HCT116 (cell line): ENCODE measurements around the gene RPUSD2. TPM values are rescaled to one million over a fixed set of nuclear protein-coding genes. Genes with fewer than 3 reads are reported as not detected.

ENCODE experiments used
- ATAC-seq: fragments of 200-7000 bp; cut with Tn5 transposase; 2 replicates; pipeline ENCODE4 v1.9.1; 2020; ENCODE audit warnings: mild to moderate bottlenecking, moderate library complexity
- BruUV-seq: library from RNA; stranded (reverse); fragments of 400-500 nt; replicated peaks from 2 replicates; lab custom pipeline; 2021; lab: Mats Ljungman, UMichigan
- CTCF ChIA-PET: fragments of 300-600 bp; sonication (Branson Sonifier 250); formaldehyde crosslinking; loops from one replicate; lab custom pipeline; 2021; ENCODE audit warnings: antibody characterized with exemption; lab: Charles Lee
- POLR2A ChIA-PET: fragments of 300-600, 350-600 bp; sonication (Branson Sonifier 250); formaldehyde crosslinking; loops from one replicate; lab custom pipeline; 2021; ENCODE audit warnings: antibody characterized with exemption; lab: Charles Lee
- RAD21 ChIA-PET, 2 experiments: fragments of 300-600 bp; sonication (Branson Sonifier 250); formaldehyde crosslinking; loops; one replicate each; lab custom pipeline; 2023; ENCODE audit warnings: low total read pairs in 2 of 2; ENCODE audit not compliant: uncharacterized antibody in 2 of 2, unreplicated experiment in 2 of 2, low non-redundant PET in 1 of 2; lab: Charles Lee
- DNase-seq: peaks from one replicate; pipeline ENCODE4 v3.0.0-alpha.2; 2010; ENCODE audit warnings: low read depth, low spot score
- H2AFZ ChIP-seq: fragments of 200-600 bp; shearing (Covaris generic), sonication (generic); 2 replicates; pipeline ENCODE4 v1.6.1; 2017; ENCODE audit warnings: low read depth, mixed run types, mixed read lengths, antibody characterized with exemption, low read length; ENCODE audit not compliant: poor library complexity, severe bottlenecking
- H3K27ac ChIP-seq: 2 replicates; pipeline ENCODE4 v1.5.1; 2012; ENCODE audit warnings: low read depth, low read length
- H3K27me3 ChIP-seq: fragments of 200-600 bp; sonication (generic); 2 replicates; pipeline ENCODE4 v1.6.1; 2016; ENCODE audit warnings: mixed run types, low read length, mixed read lengths; ENCODE audit not compliant: insufficient read depth
- H3K36me3 ChIP-seq, 2 experiments: fragments of 200-500 bp in 1 of 2; fragments of 200-600 bp in 1 of 2; sonication (Bioruptor generic) in 1 of 2; sonication (generic) in 1 of 2; 2 replicates each; pipeline versions ENCODE4 v1.5.1 to v1.6.1; 2014 to 2016; ENCODE audit warnings: low read length in 2 of 2, inconsistent platforms in 1 of 2, mixed read lengths in 1 of 2, mixed run types in 1 of 2; ENCODE audit not compliant: insufficient read depth in 2 of 2, control insufficient read depth in 1 of 2
- H3K4me1 ChIP-seq, 2 experiments: fragments of 200-600 bp in 1 of 2; sonication (generic) in 1 of 2; 2 replicates each; pipeline versions ENCODE4 v1.5.1 to v1.6.1; 2012 to 2017; ENCODE audit warnings: low read length in 2 of 2, inconsistent platforms in 1 of 2, mild to moderate bottlenecking in 1 of 2, mixed read lengths in 1 of 2, mixed run types in 1 of 2, moderate library complexity in 1 of 2; ENCODE audit not compliant: insufficient read depth in 2 of 2, control insufficient read depth in 1 of 2
- H3K4me2 ChIP-seq: fragments of 200-600 bp; sonication (generic); 2 replicates; pipeline ENCODE4 v1.6.1; 2017; ENCODE audit warnings: mixed run types, low read length, mixed read lengths
- H3K4me3 ChIP-seq, 2 experiments: fragments of 200-600 bp in 1 of 2; sonication (generic) in 1 of 2; replicated peaks in 1 of 2; 2 replicates each; pipeline ENCODE4 v1.5.1; 2011 to 2016; ENCODE audit warnings: low read length in 2 of 2, control low read depth in 1 of 2, low read depth in 1 of 2, mild to moderate bottlenecking in 1 of 2, mixed read lengths in 1 of 2, mixed run types in 1 of 2
- H3K79me2 ChIP-seq: fragments of 200-600 bp; sonication (generic); 2 replicates; pipeline ENCODE4 v1.6.1; 2017; ENCODE audit warnings: mild to moderate bottlenecking, mixed run types, low read length, moderate library complexity, mixed read lengths; ENCODE audit not compliant: insufficient read depth
- H3K9ac ChIP-seq: fragments of 200-600 bp; sonication (generic); 2 replicates; pipeline ENCODE4 v1.6.1; 2016; ENCODE audit warnings: low read length, mixed read lengths
- H3K9me2 ChIP-seq: fragments of 200-600 bp; sonication (generic), shearing (Covaris generic); 2 replicates; pipeline ENCODE4 v1.6.1; 2017; ENCODE audit warnings: mixed run types, mild to moderate bottlenecking, moderate library complexity; ENCODE audit not compliant: insufficient read depth
- H3K9me3 ChIP-seq, 2 experiments: fragments of 200-500 bp in 1 of 2; fragments of 200-600 bp in 1 of 2; sonication (Bioruptor generic) in 1 of 2; sonication (generic) in 1 of 2; 2 replicates each; pipeline ENCODE4 v1.6.1; 2014 to 2017; ENCODE audit warnings: low read length in 2 of 2, mixed read lengths in 2 of 2, inconsistent platforms in 1 of 2, low read depth in 1 of 2, mild to moderate bottlenecking in 1 of 2, mixed run types in 1 of 2, moderate library complexity in 1 of 2; ENCODE audit not compliant: control insufficient read depth in 1 of 2, insufficient read depth in 1 of 2
- H4K20me1 ChIP-seq: fragments of 200-600 bp; sonication (generic), shearing (Covaris generic); 2 replicates; pipeline ENCODE4 v1.6.1; 2017; ENCODE audit warnings: mixed run types, mild to moderate bottlenecking, moderate library complexity; ENCODE audit not compliant: insufficient read depth
- ATF3 ChIP-seq: IDR thresholded peaks from 2 replicates; pipeline ENCODE4 v1.6.1; 2012
- CEBPB ChIP-seq: IDR thresholded peaks from 2 replicates; pipeline ENCODE4 v1.6.1; 2012; ENCODE audit warnings: low read depth
- CTCF ChIP-seq, 3 experiments: fragments of 200-600 bp in 1 of 3; sonication (generic) in 1 of 3; IDR thresholded peaks in 2 of 3; conservative IDR thresholded peaks in 1 of 3; 2 replicates each; pipeline ENCODE4 v1.5.1; 2012 to 2017; ENCODE audit warnings: low read depth in 2 of 3, low read length in 2 of 3, antibody characterized with exemption in 1 of 3, borderline replicate concordance in 1 of 3, control low read depth in 1 of 3, mild to moderate bottlenecking in 1 of 3, mixed read lengths in 1 of 3, mixed run types in 1 of 3, moderate library complexity in 1 of 3; ENCODE audit not compliant: insufficient read depth in 1 of 3
- EGR1 ChIP-seq: IDR thresholded peaks from 2 replicates; pipeline ENCODE4 v1.6.1; 2012; ENCODE audit warnings: low read depth
- ELF1 ChIP-seq: IDR thresholded peaks from 2 replicates; pipeline ENCODE4 v1.6.1; 2012; ENCODE audit warnings: low read depth, borderline replicate concordance
- EZH2 ChIP-seq: fragments of 200-600 bp; sonication (generic); IDR thresholded peaks from 2 replicates; pipeline ENCODE4 v1.6.1; 2017; ENCODE audit warnings: antibody characterized with exemption, mixed run types
- EZH2phosphoT487 ChIP-seq: fragments of 200-600 bp; IDR thresholded peaks from 2 replicates; pipeline ENCODE4 v1.6.1; 2018; ENCODE audit warnings: antibody characterized with exemption, borderline replicate concordance
- FOSL1 ChIP-seq: IDR thresholded peaks from 2 replicates; pipeline ENCODE4 v1.6.1; 2012; ENCODE audit warnings: low read depth
- MAX ChIP-seq: IDR thresholded peaks from 2 replicates; pipeline ENCODE4 v1.6.1; 2012
- RAD21 ChIP-seq: IDR thresholded peaks from 2 replicates; pipeline ENCODE4 v1.6.1; 2012; ENCODE audit warnings: low read depth, mild to moderate bottlenecking
- REST ChIP-seq: IDR thresholded peaks from 2 replicates; pipeline ENCODE4 v1.6.1; 2012; ENCODE audit warnings: low read depth
- SP1 ChIP-seq: IDR thresholded peaks from 2 replicates; pipeline ENCODE4 v1.6.1; 2012; ENCODE audit warnings: low read depth
- SRF ChIP-seq: IDR thresholded peaks from 2 replicates; pipeline ENCODE4 v1.6.1; 2012; ENCODE audit warnings: low read depth
- YY1 ChIP-seq: IDR thresholded peaks from 2 replicates; pipeline ENCODE4 v1.6.1; 2011; ENCODE audit warnings: low read length, low read depth, moderate library complexity, mild to moderate bottlenecking; ENCODE audit not compliant: insufficient replicate concordance; ENCODE audit errors: extremely low read depth
- intact Hi-C: fragments of 100-400 bp; cut with micrococcal nuclease; formaldehyde crosslinking; loops from 2 replicates; pipeline ENCODE4 v1.10.0; 2022
- total RNA-seq: library from RNA; stranded (reverse); gene quantifications from one replicate; pipeline ENCODE4 v1.2.1, GENCODE V29; 2021; ENCODE audit not compliant: unreplicated experiment

RPUSD2 gene
- total RNA-seq, 1 experiment from 2014 or later, result 22.5 TPM

GRCh38 chr15:40533763-40534364 lies 35.2 kb upstream of the RPUSD2 start:
- Histone ChIP-seq H2AFZ (no peak overlapping the region), H4K20me1 (no peaks in the 10 kb centered on the region), H3K79me2 (no peaks in the 10 kb centered on the region), H3K9ac (no peak overlapping the region), H3K4me1 (no peaks in the 10 kb centered on the region), H3K9me3 (no peaks in the 10 kb centered on the region), H3K4me2 (no peak overlapping the region), H3K9me2 (no peaks in the 10 kb centered on the region), H3K27me3 (no peaks in the 10 kb centered on the region), H3K27ac (no peak overlapping the region), H3K4me3 (no peak overlapping the region), H3K36me3 (no peaks in the 10 kb centered on the region)
- DNase-seq (no peak), ATAC-seq (no peak)
- intact Hi-C loops, result no loop called here
- ChIA-PET CTCF (no interaction called here), RAD21 (no interaction called here), POLR2A (no interaction called here)
- no TSS peak for BruUV-seq
- TF ChIP-seq CEBPB (no peak), FOSL1 (no peak), MAX (no peak), SRF (no peak), SP1 (no peak)

GRCh38 chr15:40534371-40534770 lies 34.7 kb upstream of the RPUSD2 start:
- intact Hi-C loops, result no loop called here
- H3K79me2 ChIP-seq, result no peaks in the 10 kb centered on the region
- no TSS peak for BruUV-seq
- H3K36me3 ChIP-seq, result no peaks in the 10 kb centered on the region
- H3K4me2 ChIP-seq, result no peak overlapping the region
- CTCF ChIA-PET, result no interaction called here
- no peaks in the 10 kb centered on the region for H3K4me1 ChIP-seq
- H3K27me3 ChIP-seq, result no peaks in the 10 kb centered on the region
- no peaks in the 10 kb centered on the region for H4K20me1 ChIP-seq
- no peak for DNase-seq
- POLR2A ChIA-PET, result no interaction called here
- no peak overlapping the region for H3K27ac ChIP-seq
- no peak for ATAC-seq
- H3K9me3 ChIP-seq, result no peaks in the 10 kb centered on the region
- no peaks in the 10 kb centered on the region for H3K9me2 ChIP-seq
- RAD21 ChIA-PET, result no interaction called here
- H2AFZ ChIP-seq, result no peak overlapping the region
- TF ChIP-seq ELF1 (no peak), CTCF (IDR thresholded peaks at IDR 0.05 in 2 of 3, conservative IDR thresholded peaks at IDR 0.05 in 1 of 3; ENCODE audit: borderline replicate concordance in 1 of 3, insufficient read depth in 1 of 3, low read depth in 2 of 3, low read length in 2 of 3) (no peak), EZH2 (no peak), EZH2phosphoT487 (no peak), RAD21 (no peak), MAX (no peak), REST (no peak), EGR1 (no peak), SRF (no peak), YY1 (no peak), ATF3 (no peak)
- no peak overlapping the region for H3K4me3 ChIP-seq
- no peak overlapping the region for H3K9ac ChIP-seq
